ENCODE measurements around the gene CMTM8. TPM values are rescaled to one million over a fixed set of nuclear protein-coding genes. Genes with fewer than 3 reads are reported as not detected.
A peak's percentile ranks its signal among the peaks of the same experiment; 100 is the strongest.

CMTM8 gene
- total RNA-seq, 5 donors from 2014 or later (not counting 1 experiment from before 2014, with no cell fraction given) = 5.2 to 12.2 (median 10.3) TPM

DNA sequence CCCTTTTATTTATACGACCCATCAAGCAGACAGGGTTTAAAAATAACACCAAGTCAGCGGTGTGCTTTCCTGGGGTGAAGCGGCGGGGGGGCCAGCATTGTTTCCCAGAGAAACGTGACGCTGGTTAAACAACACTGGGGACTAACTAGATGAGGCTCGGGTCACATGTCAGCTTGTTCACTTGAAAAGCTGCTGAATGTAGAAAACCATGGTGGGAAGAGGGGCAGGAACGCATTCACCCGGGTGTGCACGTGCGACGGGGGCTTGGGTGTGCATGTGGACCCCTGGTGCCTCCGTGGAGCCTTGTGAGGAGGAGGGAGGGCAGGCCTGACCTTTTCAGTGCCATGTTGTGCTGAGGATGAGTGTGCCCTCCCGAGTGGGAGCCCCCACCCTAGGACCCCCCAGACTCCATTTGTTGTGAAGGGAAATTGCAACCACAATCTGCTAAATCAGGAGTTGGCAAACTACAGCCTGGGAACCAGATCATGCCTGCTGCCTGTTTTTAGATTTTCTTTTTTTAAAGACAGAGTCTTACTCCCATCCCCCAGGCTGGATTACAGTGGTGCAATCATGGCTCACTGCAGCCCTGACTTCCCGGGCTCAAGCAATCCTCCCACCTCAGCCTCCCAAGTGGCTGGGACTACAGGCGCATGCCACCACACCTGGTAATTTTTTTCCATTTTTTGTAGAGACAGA lies 82.8 kb downstream of the CMTM8 start:
- H3K27me3 Mint-ChIP-seq = no peaks in the 10 kb centered on the region
- H3K36me3 ChIP-seq (ENCODE audit: control insufficient read depth in 2 of 2, extremely low read depth in 1 of 2, insufficient read depth in 1 of 2, low read length in 1 of 2) = no peaks in the 10 kb centered on the region
- H3K36me3 Mint-ChIP-seq = peaks cover 10% of the 10 kb centered on the region
- peaks cover 0 to 4% of the 10 kb centered on the region in 2 experiments for H3K27me3 ChIP-seq (replicated peaks in 1 of 2; ENCODE audit: control insufficient read depth in 2 of 2, extremely low read depth in 1 of 2, insufficient read depth in 2 of 2, low read length in 1 of 2)
- H3K27ac ChIP-seq (ENCODE audit: low read length) = no peak overlapping the region
- no peak for ATAC-seq (replicated peaks in 1 of 4)
- WGBS (ENCODE audit: insufficient coverage) = 80% methylated on average over 7 of the region's 16 CpGs
- ChIA-PET CTCF (interaction anchor here in 1 of 2 donors (0.7 kb wide), 1 partner anchor 234 kb away, joined by 3 read pairs; no protein-coding TSS in a partner anchor), POLR2A (no interaction called here)
- no peak overlapping the region for H3K27ac Mint-ChIP-seq
- no peaks in the 10 kb centered on the region for H3K9me3 ChIP-seq
- H3K9me3 Mint-ChIP-seq = no peaks in the 10 kb centered on the region
- peaks cover 2 to 4% of the 10 kb centered on the region in 2 experiments for H3K4me1 ChIP-seq (ENCODE audit: control insufficient read depth in 1 of 2, extremely low read depth in 1 of 2, insufficient read depth in 2 of 2, low read length in 2 of 2)
- H3K4me3 ChIP-seq (ENCODE audit: control insufficient read depth in 1 of 2, extremely low read depth in 1 of 2, low read length in 1 of 2) = no peak overlapping the region
- peak in 4 of 35 experiments; percentile 11 to 37 (median 27) for DNase-seq
- no peak overlapping the region for H3K4me3 Mint-ChIP-seq
- peaks cover 11 to 32% (median 23%) of the 10 kb centered on the region in 3 donors for H3K4me1 Mint-ChIP-seq

DNA sequence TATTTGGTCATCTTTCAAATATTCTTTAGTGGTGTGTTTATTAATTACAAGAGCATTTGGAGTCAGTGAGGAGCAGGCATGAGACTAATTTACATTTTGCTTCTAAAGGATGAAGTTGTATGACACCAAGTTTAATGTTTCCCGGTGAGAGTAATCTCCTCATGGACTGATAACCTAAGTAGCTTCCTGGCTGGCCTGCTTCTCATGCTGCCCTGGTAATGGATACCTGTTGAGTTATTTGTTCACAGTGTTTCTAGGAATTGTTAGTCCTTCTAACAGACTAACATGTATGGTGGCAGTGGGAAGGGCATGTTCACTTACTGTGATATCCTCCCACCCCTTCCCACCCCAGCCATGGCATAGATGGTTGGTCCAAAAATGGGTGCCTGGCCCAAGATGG lies 83.8 kb downstream of the CMTM8 start:
- H3K36me3 Mint-ChIP-seq = peaks cover 10% of the 10 kb centered on the region
- H3K9me3 Mint-ChIP-seq = no peaks in the 10 kb centered on the region
- WGBS (ENCODE audit: insufficient coverage) = no CpG with 5 or more reads among the region's 1 CpG
- Histone ChIP-seq H3K4me3 (ENCODE audit: control insufficient read depth in 1 of 2, extremely low read depth in 1 of 2, low read length in 1 of 2) (no peak overlapping the region), H3K9me3 (no peaks in the 10 kb centered on the region), H3K36me3 (ENCODE audit: control insufficient read depth in 2 of 2, extremely low read depth in 1 of 2, insufficient read depth in 1 of 2, low read length in 1 of 2) (no peaks in the 10 kb centered on the region), H3K27me3 (replicated peaks in 1 of 2; ENCODE audit: control insufficient read depth in 2 of 2, extremely low read depth in 1 of 2, insufficient read depth in 2 of 2, low read length in 1 of 2) (peaks cover 0 to 4% of the 10 kb centered on the region in 2 experiments), H3K27ac (ENCODE audit: low read length) (no peak overlapping the region), H3K4me1 (ENCODE audit: control insufficient read depth in 1 of 2, extremely low read depth in 1 of 2, insufficient read depth in 2 of 2, low read length in 2 of 2) (peaks cover 2 to 4% of the 10 kb centered on the region in 2 experiments)
- CTCF ChIA-PET = interaction anchor here (0.7 to 1.3 kb wide), 3 partner anchors 18 to 235 kb away, joined by 3 read pairs; no protein-coding TSS in a partner anchor
- H3K27ac Mint-ChIP-seq = no peak overlapping the region
- POLR2A ChIA-PET = no interaction called here
- H3K4me3 Mint-ChIP-seq = no peak overlapping the region
- no peaks in the 10 kb centered on the region for H3K27me3 Mint-ChIP-seq
- ATAC-seq (replicated peaks in 1 of 4) (no peak), DNase-seq (no peak)
- H3K4me1 Mint-ChIP-seq = peaks cover 11 to 26% (median 20%) of the 10 kb centered on the region in 3 donors

DNA sequence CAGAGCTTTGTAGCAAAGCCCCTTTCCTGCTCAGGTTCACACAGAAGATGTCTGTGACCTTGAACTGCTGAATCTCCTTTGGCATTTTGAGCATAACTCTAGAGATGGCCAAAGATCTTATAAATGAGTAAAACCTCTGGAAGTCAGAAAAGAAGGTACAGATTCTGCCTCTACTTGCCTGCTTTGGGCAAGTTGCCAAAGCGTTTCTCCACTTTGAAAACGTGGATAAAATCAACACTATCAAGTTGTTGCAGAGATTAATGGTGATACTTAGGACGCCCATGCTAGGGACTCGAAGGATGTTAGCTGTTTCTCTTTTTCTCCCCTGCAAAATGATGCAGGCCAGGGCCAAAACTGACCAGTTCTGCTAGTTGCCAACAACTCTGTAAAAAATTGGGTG lies 85.1 kb downstream of the CMTM8 start:
- Histone ChIP-seq H3K9me3 (no peaks in the 10 kb centered on the region), H3K36me3 (ENCODE audit: control insufficient read depth in 2 of 2, extremely low read depth in 1 of 2, insufficient read depth in 1 of 2, low read length in 1 of 2) (no peaks in the 10 kb centered on the region), H3K4me3 (ENCODE audit: control insufficient read depth in 1 of 2, extremely low read depth in 1 of 2, low read length in 1 of 2) (no peak overlapping the region), H3K27me3 (replicated peaks in 1 of 2; ENCODE audit: control insufficient read depth in 2 of 2, extremely low read depth in 1 of 2, insufficient read depth in 2 of 2, low read length in 1 of 2) (peaks cover 0 to 4% of the 10 kb centered on the region in 2 experiments), H3K4me1 (ENCODE audit: control insufficient read depth in 1 of 2, extremely low read depth in 1 of 2, insufficient read depth in 2 of 2, low read length in 2 of 2) (peaks cover 2 to 4% of the 10 kb centered on the region in 2 experiments), H3K27ac (ENCODE audit: low read length) (no peak overlapping the region)
- DNase-seq = no peak
- ChIA-PET POLR2A (interaction anchor here in 1 of 2 donors (0.8 kb wide), 1 partner anchor 14 kb away, joined by 3 read pairs; no protein-coding TSS in a partner anchor), CTCF (interaction anchor here (0.5 to 1.3 kb wide), 5 partner anchors 19 to 511 kb away, joined by 3 to 7 read pairs (median 3); no protein-coding TSS in a partner anchor)
- no peak overlapping the region for H3K4me3 Mint-ChIP-seq
- peaks cover 12% of the 10 kb centered on the region for H3K36me3 Mint-ChIP-seq
- H3K27ac Mint-ChIP-seq = peak overlapping the region in 1 of 2 donors; percentile 29
- peaks cover 11 to 26% (median 20%) of the 10 kb centered on the region in 3 donors for H3K4me1 Mint-ChIP-seq
- no peaks in the 10 kb centered on the region for H3K27me3 Mint-ChIP-seq
- H3K9me3 Mint-ChIP-seq = peaks cover 0 to 2% (median 0%) of the 10 kb centered on the region in 3 donors
- WGBS (ENCODE audit: insufficient coverage) = no CpG with 5 or more reads among the region's 4 CpGs
- no peak for ATAC-seq (replicated peaks in 1 of 4)

DNA sequence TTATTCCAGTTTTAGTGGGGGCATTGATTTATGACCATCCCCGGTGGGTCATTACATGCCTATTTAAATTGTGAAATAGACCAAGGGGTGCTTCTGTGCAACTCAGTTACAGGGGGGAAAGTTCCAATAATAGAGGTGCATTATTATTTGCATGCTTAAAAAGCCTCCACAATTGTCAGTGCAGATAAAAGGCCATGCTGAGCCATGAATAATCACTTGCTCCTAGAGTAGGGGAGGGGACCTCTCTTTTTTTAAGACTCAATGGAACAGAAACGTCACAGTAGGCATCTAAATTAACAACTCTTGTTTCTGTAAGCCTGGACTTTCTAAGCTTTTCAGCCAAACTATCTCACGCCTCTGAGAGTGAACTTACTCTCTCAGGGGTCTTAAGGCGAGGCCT lies 86.7 kb downstream of the CMTM8 start:
- Mint-ChIP-seq H3K27ac (no peak overlapping the region), H3K27me3 (no peaks in the 10 kb centered on the region), H3K9me3 (peaks cover 0 to 4% (median 0%) of the 10 kb centered on the region in 3 donors), H3K4me1 (peaks cover 10 to 30% (median 17%) of the 10 kb centered on the region in 3 donors), H3K36me3 (peaks cover 14% of the 10 kb centered on the region), H3K4me3 (no peak overlapping the region)
- ChIA-PET POLR2A (interaction anchor here in 1 of 2 donors (0.6 kb wide), 1 partner anchor 9 kb away, joined by 3 read pairs; no protein-coding TSS in a partner anchor), CTCF (interaction anchor here in 1 of 2 donors (0.6 kb wide), 2 partner anchors 9 to 184 kb away, joined by 5 to 7 read pairs; no protein-coding TSS in a partner anchor)
- Histone ChIP-seq H3K4me1 (ENCODE audit: control insufficient read depth in 1 of 2, extremely low read depth in 1 of 2, insufficient read depth in 2 of 2, low read length in 2 of 2) (peaks cover 2 to 4% of the 10 kb centered on the region in 2 experiments), H3K27me3 (replicated peaks in 1 of 2; ENCODE audit: control insufficient read depth in 2 of 2, extremely low read depth in 1 of 2, insufficient read depth in 2 of 2, low read length in 1 of 2) (peaks cover 0 to 4% of the 10 kb centered on the region in 2 experiments), H3K4me3 (ENCODE audit: control insufficient read depth in 1 of 2, extremely low read depth in 1 of 2, low read length in 1 of 2) (no peak overlapping the region), H3K9me3 (no peaks in the 10 kb centered on the region), H3K36me3 (ENCODE audit: control insufficient read depth in 2 of 2, extremely low read depth in 1 of 2, insufficient read depth in 1 of 2, low read length in 1 of 2) (no peaks in the 10 kb centered on the region), H3K27ac (ENCODE audit: low read length) (no peak overlapping the region)
- DNase-seq (no peak), ATAC-seq (replicated peaks in 1 of 4) (no peak)
- no CpG with 5 or more reads among the region's 4 CpGs for WGBS (ENCODE audit: insufficient coverage)

DNA sequence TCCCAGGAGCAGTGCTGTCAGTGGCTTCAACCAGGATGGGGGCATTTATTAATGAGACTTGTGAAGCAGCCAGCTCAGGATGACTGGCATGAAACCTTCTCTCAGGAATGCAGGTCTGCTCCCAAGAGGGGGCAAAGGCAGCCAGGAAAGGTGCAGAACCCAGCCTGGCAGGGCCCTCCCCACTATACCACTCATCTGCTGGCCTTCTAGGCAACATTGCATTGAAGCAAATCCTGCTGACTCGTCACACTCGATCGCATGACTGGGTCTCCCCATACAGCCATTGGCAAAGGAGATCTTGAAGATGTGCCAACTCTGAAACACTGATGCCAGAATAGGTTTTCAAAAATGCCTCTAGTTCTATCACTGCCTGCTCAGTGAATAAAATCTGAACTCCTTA lies 87.4 kb downstream of the CMTM8 start:
- H3K9me3 ChIP-seq = no peaks in the 10 kb centered on the region
- Mint-ChIP-seq H3K27me3 (no peaks in the 10 kb centered on the region), H3K4me3 (no peak overlapping the region), H3K4me1 (peaks cover 9 to 26% (median 14%) of the 10 kb centered on the region in 3 donors), H3K36me3 (peaks cover 14% of the 10 kb centered on the region), H3K27ac (no peak overlapping the region), H3K9me3 (peaks cover 0 to 4% (median 0%) of the 10 kb centered on the region in 3 donors)
- ChIA-PET CTCF (interaction anchor here (0.5 to 0.6 kb wide), 2 partner anchors 28 to 184 kb away, joined by 5 to 6 read pairs; no protein-coding TSS in a partner anchor), POLR2A (interaction anchor here in 1 of 2 donors (0.6 kb wide), 1 partner anchor 9 kb away, joined by 3 read pairs; no protein-coding TSS in a partner anchor)
- H3K36me3 ChIP-seq (ENCODE audit: control insufficient read depth in 2 of 2, extremely low read depth in 1 of 2, insufficient read depth in 1 of 2, low read length in 1 of 2) = no peaks in the 10 kb centered on the region
- ATAC-seq (replicated peaks in 1 of 4) (no peak), DNase-seq (no peak)
- WGBS (ENCODE audit: insufficient coverage) = 90% methylated on average over 3 of the region's 3 CpGs
- H3K27ac ChIP-seq (ENCODE audit: low read length) = no peak overlapping the region
- H3K4me3 ChIP-seq (ENCODE audit: control insufficient read depth in 1 of 2, extremely low read depth in 1 of 2, low read length in 1 of 2) = no peak overlapping the region
- H3K4me1 ChIP-seq (ENCODE audit: control insufficient read depth in 1 of 2, extremely low read depth in 1 of 2, insufficient read depth in 2 of 2, low read length in 2 of 2) = peaks cover 0 to 4% of the 10 kb centered on the region in 2 experiments
- H3K27me3 ChIP-seq (replicated peaks in 1 of 2; ENCODE audit: control insufficient read depth in 2 of 2, extremely low read depth in 1 of 2, insufficient read depth in 2 of 2, low read length in 1 of 2) = peaks cover 0 to 4% of the 10 kb centered on the region in 2 experiments

DNA sequence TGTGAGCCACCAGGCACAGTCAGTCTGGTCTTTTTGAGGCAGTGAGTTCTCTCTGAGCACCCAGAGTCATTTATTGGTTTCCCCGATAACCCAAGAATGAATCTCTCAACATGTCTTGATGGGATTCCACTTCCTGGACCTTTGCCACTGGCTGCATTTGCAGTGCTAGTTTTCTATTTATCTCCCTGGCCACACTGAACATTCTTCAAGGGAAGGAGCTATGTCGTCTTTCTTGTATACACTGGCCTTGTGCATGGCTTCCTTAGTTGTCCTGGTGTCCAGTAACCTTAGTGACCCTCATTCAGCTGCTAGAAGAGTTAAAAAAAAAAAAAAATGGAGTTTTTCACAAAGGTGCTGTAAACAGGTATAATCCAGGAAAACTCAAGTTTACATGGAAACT lies 88.3 kb downstream of the CMTM8 start:
- no peak overlapping the region for H3K27ac Mint-ChIP-seq

More for the DNA sequence above, 88.3 kb downstream of the CMTM8 start:
- DNase-seq (no peak), ATAC-seq (replicated peaks in 1 of 4) (no peak)
- Mint-ChIP-seq H3K27me3 (no peaks in the 10 kb centered on the region), H3K36me3 (peaks cover 13% of the 10 kb centered on the region), H3K4me3 (no peak overlapping the region), H3K4me1 (peaks cover 16 to 33% (median 20%) of the 10 kb centered on the region in 3 donors), H3K9me3 (peaks cover 0 to 4% (median 0%) of the 10 kb centered on the region in 3 donors)
- WGBS (ENCODE audit: insufficient coverage) = 80% methylated on average over 1 of the region's 2 CpGs
- Histone ChIP-seq H3K27ac (ENCODE audit: low read length) (no peak overlapping the region), H3K27me3 (replicated peaks in 1 of 2; ENCODE audit: control insufficient read depth in 2 of 2, extremely low read depth in 1 of 2, insufficient read depth in 2 of 2, low read length in 1 of 2) (peaks cover 0 to under 1% of the 10 kb centered on the region in 2 experiments), H3K9me3 (no peaks in the 10 kb centered on the region), H3K4me1 (ENCODE audit: control insufficient read depth in 1 of 2, extremely low read depth in 1 of 2, insufficient read depth in 2 of 2, low read length in 2 of 2) (peaks cover 0 to 3% of the 10 kb centered on the region in 2 experiments), H3K4me3 (ENCODE audit: control insufficient read depth in 1 of 2, extremely low read depth in 1 of 2, low read length in 1 of 2) (no peak overlapping the region), H3K36me3 (ENCODE audit: control insufficient read depth in 2 of 2, extremely low read depth in 1 of 2, insufficient read depth in 1 of 2, low read length in 1 of 2) (no peaks in the 10 kb centered on the region)
- ChIA-PET POLR2A (no interaction called here), CTCF (interaction anchor here in 1 of 2 donors (0.7 kb wide), 1 partner anchor 50 kb away, joined by 3 read pairs; no protein-coding TSS in a partner anchor)
